A549 (cell line): ENCODE data around the gene FKBP11. TPM values are rescaled to one million over a fixed set of nuclear protein-coding genes. Genes with fewer than 3 reads are reported as not detected.

Experiments used
- ATAC-seq, 2 experiments: fragments of 200-7000 bp in 1 of 2; fragments of >200 bp in 1 of 2; cut with Nextera tagmentation in 1 of 2; cut with Tn5 transposase in 1 of 2; 3 replicates each; pipeline versions ENCODE4 v1.8.0 to v1.9.1; 2018 to 2020; ENCODE audit warnings: mild to moderate bottlenecking in 1 of 2, moderate library complexity in 1 of 2
- CTCF ChIA-PET: fragments of 300-600 bp; sonication (Branson Sonifier 250); formaldehyde crosslinking; extraction: SDS; loops from one replicate; lab custom pipeline; 2021; ENCODE audit warnings: antibody characterized with exemption, inconsistent platforms; lab: Yijun Ruan, JAX
- POLR2A ChIA-PET: fragments of 350-600 bp; formaldehyde crosslinking; extraction: SDS; loops from one replicate; lab custom pipeline; 2021; ENCODE audit warnings: antibody characterized with exemption, inconsistent platforms; lab: Yijun Ruan, JAX
- DNase-seq, 2 experiments: peaks; one replicate each; pipeline versions ENCODE4 v3.0.0 to v3.0.0-alpha.2; 2011 to 2016; ENCODE audit warnings: low read depth in 1 of 2, low spot score in 1 of 2
- FAIRE-seq: peaks from 2 replicates; lab custom pipeline; 2011; peaks lifted over from hg19 to GRCh38; lab: Jason Lieb, UNC
- H3K27ac ChIP-seq, 2 experiments: fragments of >200 bp; sonication (Bioruptor Twin); formaldehyde crosslinking; 3 replicates each; pipeline ENCODE4 v1.5.1; 2016 to 2017
- H3K4me1 ChIP-seq: fragments of >200 bp; sonication (Bioruptor Twin); formaldehyde crosslinking; 3 replicates; pipeline ENCODE4 v1.6.1; 2016
- H3K4me2 ChIP-seq: fragments of >200 bp; sonication (Bioruptor Twin); formaldehyde crosslinking; 3 replicates; pipeline ENCODE4 v1.6.1; 2016
- H3K4me3 ChIP-seq: fragments of >200 bp; sonication (Bioruptor Twin); formaldehyde crosslinking; 3 replicates; pipeline ENCODE4 v1.5.1; 2016
- H3K9me3 ChIP-seq: fragments of >200 bp; sonication (Bioruptor Twin); formaldehyde crosslinking; 3 replicates; pipeline ENCODE4 v1.6.1; 2016
- ATOH8 ChIP-seq: fragments of 250-450 bp; sonication (Bioruptor Pico); IDR thresholded peaks from 2 replicates; pipeline ENCODE4 v1.5.0; 2020; ENCODE audit warnings: low read depth, mild to moderate bottlenecking, moderate library complexity
- FOSB ChIP-seq: fragments of 250-450 bp; sonication (Bioruptor Pico); IDR thresholded peaks from 2 replicates; pipeline ENCODE4 v1.5.0; 2020; ENCODE audit warnings: mild to moderate bottlenecking, moderate library complexity
- FOSL2 ChIP-seq, 2 experiments: fragments of 450-650 bp in 1 of 2; fragments of >200 bp in 1 of 2; sonication (Bioruptor Twin) in 1 of 2; formaldehyde crosslinking; IDR thresholded peaks; 2 replicates each; pipeline versions ENCODE4 v1.5.0 to v1.6.1; 2016 to 2020; ENCODE audit warnings: mild to moderate bottlenecking in 1 of 2, moderate library complexity in 1 of 2
- FOXS1 ChIP-seq: fragments of 250-450 bp; sonication (Bioruptor Pico); IDR thresholded peaks from 2 replicates; pipeline ENCODE4 v1.5.0; 2020; ENCODE audit warnings: mild to moderate bottlenecking, moderate library complexity
- GATA3 ChIP-seq: IDR thresholded peaks from 2 replicates; pipeline ENCODE4 v1.6.1; 2012; ENCODE audit warnings: borderline replicate concordance
- HOXA7 ChIP-seq: fragments of 250-450 bp; sonication (Bioruptor Pico); IDR thresholded peaks from 2 replicates; pipeline ENCODE4 v1.5.0; 2020; ENCODE audit warnings: mild to moderate bottlenecking, moderate library complexity
- HOXB13 ChIP-seq: fragments of 250-450 bp; sonication (Bioruptor Pico); IDR thresholded peaks from 2 replicates; pipeline ENCODE4 v1.5.0; 2020; ENCODE audit warnings: low read depth, mild to moderate bottlenecking, moderate library complexity
- JUN ChIP-seq, 2 experiments: fragments of >200 bp; sonication (Bioruptor Twin); formaldehyde crosslinking; IDR thresholded peaks; 2 replicates in 1 of 2; 3 replicates in 1 of 2; pipeline ENCODE4 v1.6.1; 2016 to 2017
- MAFK ChIP-seq: fragments of 450-650 bp; IDR thresholded peaks from 2 replicates; pipeline ENCODE4 v1.6.1; 2014; ENCODE audit not compliant: partially characterized antibody
- MAX ChIP-seq: IDR thresholded peaks from 2 replicates; pipeline ENCODE4 v1.6.1; 2012
- NFE2L2 ChIP-seq: fragments of 150-350 bp; conservative IDR thresholded peaks from 2 replicates; pipeline ENCODE4 v1.6.1; 2014; ENCODE audit warnings: low read length
- PHF8 ChIP-seq: fragments of 200-600 bp; sonication (generic); IDR thresholded peaks from 2 replicates; pipeline ENCODE4 v1.6.1; 2016; ENCODE audit warnings: low read depth, mild to moderate bottlenecking, antibody characterized with exemption, moderate library complexity, borderline replicate concordance
- POLR2A ChIP-seq: IDR thresholded peaks from 2 replicates; pipeline ENCODE4 v1.6.1; 2012; ENCODE audit warnings: mild to moderate bottlenecking, low read length
- RAD21 ChIP-seq, 2 experiments: fragments of >200 bp in 1 of 2; sonication (Bioruptor Twin) in 1 of 2; formaldehyde crosslinking in 1 of 2; IDR thresholded peaks in 1 of 2; conservative IDR thresholded peaks in 1 of 2; 2 replicates in 1 of 2; 3 replicates in 1 of 2; pipeline ENCODE4 v1.6.1; 2012 to 2018; ENCODE audit warnings: inconsistent platforms in 1 of 2
- RFX5 ChIP-seq: fragments of 450-650 bp; IDR thresholded peaks from 2 replicates; pipeline ENCODE4 v1.7.1; 2014; ENCODE audit warnings: antibody characterized with exemption, mild to moderate bottlenecking, moderate library complexity
- SREBF2 ChIP-seq: fragments of 450-650 bp; IDR thresholded peaks from 2 replicates; pipeline ENCODE4 v1.6.1; 2014; ENCODE audit warnings: mild to moderate bottlenecking, moderate library complexity
- ZNF302 ChIP-seq: fragments of 250-450 bp; sonication (Bioruptor Pico); IDR thresholded peaks from 2 replicates; pipeline ENCODE4 v1.9.0; 2021; ENCODE audit warnings: inconsistent platforms, mild to moderate bottlenecking, moderate library complexity
- ZSCAN20 ChIP-seq: fragments of 250-450 bp; sonication (Bioruptor Pico); IDR thresholded peaks from 2 replicates; pipeline ENCODE4 v1.8.0; 2022; ENCODE audit warnings: mild to moderate bottlenecking, moderate library complexity
- WGBS: methylation state at CpG from one replicate; pipeline ENCODE4 v1.1.6; 2017; ENCODE audit errors: missing lambda C conversion rate; 5-methylcytosine and 5-hydroxymethylcytosine counted together
- polyA plus RNA-seq, 4 experiments: library from polyadenylated mRNA; depleted of rRNA in 3 of 4; stranded (reverse); fragments of >200 nt; fragmentation: RNase III in 1 of 4; extraction: RNeasy Plus Mini Kit Qiagen cat#74134 plus additional on column Dnase treatment in 1 of 4; gene quantifications; 2 replicates in 3 of 4; 3 replicates in 1 of 4; pipeline ENCODE4 v1.2.3, GENCODE V29; 2011 to 2017
- TF ChIP-seq, protein P1 (sequence below): fragments of 450-650 bp; IDR thresholded peaks from 2 replicates; pipeline ENCODE4 v1.6.1; 2014; ENCODE audit warnings: antibody characterized with exemption
- TF ChIP-seq, protein P2 (sequence below): fragments of 200-600 bp; sonication (generic); IDR thresholded peaks from 2 replicates; pipeline ENCODE4 v1.6.1; 2016; ENCODE audit warnings: antibody characterized with exemption, mild to moderate bottlenecking, moderate library complexity

Gene FKBP11
- polyA plus RNA-seq, 2 of the 4 experiments (the other 2 are of a cell fraction): 41.2 to 50.9 TPM

DNA sequence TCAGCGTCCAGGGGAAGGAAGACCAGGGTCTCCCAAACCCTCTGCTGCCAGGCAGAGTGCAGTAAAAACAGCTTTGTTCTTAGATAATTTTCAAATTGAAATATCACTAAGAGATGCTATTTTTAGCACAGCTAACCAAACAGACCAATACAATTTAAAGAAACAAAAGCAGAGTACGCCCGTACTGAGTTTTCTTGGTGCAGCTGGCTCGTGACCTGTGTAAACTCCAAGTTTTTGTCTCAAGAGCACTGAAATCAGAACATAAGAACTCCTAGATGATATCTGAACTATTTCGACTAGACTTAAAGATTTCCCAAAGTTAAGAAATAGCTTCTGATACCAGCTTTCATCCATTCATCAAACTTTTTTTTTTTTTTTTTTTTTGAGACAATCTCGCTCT lies 21.7 kb upstream of the FKBP11 start (continued):
- TF ChIP-seq ZNF302: no peak

DNA sequence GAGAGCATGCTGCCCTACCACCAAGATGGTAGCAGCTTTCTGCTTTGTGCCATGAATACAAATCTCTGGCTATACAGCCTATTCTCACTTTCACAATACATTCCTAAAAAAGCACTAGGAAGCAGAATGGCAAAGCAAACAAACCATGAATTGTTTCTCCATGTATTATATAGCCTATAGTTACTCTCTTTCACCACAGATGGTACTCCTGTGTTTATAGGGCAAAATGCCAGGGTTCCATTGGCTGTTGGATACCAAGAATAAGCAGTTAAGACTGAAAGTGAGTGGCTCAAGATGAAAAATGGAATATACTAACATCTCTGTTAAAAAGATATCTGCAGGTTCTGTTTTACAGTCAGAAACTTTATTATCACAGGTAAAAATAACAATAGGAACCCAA lies 20.9 kb upstream of the FKBP11 start:
- Histone ChIP-seq H3K9me3 (no peaks in the 10 kb centered on the region), H3K4me2 (no peak overlapping the region)
- TF ChIP-seq FOSL2 (IDR thresholded peaks at IDR 0.05) (no peak), FOSL2 (CRISPR knock-in tag; IDR thresholded peaks at IDR 0.05) (no peak), NFE2L2 (no peak), HOXA7 (CRISPR knock-in tag) (no peak), MAX (no peak), FOSB (CRISPR knock-in tag) (no peak), SREBF2 (no peak), FOXS1 (CRISPR knock-in tag) (no peak), ATOH8 (CRISPR knock-in tag) (no peak), ZSCAN20 (no peak), RAD21 (conservative IDR thresholded peaks at IDR 0.05 in 1 of 2, IDR thresholded peaks at IDR 0.05 in 1 of 2) (no peak), GATA3 (no peak), PHF8 (no peak), POLR2A (no peak), RFX5 (no peak), JUN (IDR thresholded peaks at IDR 0.05) (no peak)
- TF ChIP-seq, protein P1, sequence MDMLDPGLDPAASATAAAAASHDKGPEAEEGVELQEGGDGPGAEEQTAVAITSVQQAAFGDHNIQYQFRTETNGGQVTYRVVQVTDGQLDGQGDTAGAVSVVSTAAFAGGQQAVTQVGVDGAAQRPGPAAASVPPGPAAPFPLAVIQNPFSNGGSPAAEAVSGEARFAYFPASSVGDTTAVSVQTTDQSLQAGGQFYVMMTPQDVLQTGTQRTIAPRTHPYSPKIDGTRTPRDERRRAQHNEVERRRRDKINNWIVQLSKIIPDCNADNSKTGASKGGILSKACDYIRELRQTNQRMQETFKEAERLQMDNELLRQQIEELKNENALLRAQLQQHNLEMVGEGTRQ: no peak
- TF ChIP-seq, protein P2, sequence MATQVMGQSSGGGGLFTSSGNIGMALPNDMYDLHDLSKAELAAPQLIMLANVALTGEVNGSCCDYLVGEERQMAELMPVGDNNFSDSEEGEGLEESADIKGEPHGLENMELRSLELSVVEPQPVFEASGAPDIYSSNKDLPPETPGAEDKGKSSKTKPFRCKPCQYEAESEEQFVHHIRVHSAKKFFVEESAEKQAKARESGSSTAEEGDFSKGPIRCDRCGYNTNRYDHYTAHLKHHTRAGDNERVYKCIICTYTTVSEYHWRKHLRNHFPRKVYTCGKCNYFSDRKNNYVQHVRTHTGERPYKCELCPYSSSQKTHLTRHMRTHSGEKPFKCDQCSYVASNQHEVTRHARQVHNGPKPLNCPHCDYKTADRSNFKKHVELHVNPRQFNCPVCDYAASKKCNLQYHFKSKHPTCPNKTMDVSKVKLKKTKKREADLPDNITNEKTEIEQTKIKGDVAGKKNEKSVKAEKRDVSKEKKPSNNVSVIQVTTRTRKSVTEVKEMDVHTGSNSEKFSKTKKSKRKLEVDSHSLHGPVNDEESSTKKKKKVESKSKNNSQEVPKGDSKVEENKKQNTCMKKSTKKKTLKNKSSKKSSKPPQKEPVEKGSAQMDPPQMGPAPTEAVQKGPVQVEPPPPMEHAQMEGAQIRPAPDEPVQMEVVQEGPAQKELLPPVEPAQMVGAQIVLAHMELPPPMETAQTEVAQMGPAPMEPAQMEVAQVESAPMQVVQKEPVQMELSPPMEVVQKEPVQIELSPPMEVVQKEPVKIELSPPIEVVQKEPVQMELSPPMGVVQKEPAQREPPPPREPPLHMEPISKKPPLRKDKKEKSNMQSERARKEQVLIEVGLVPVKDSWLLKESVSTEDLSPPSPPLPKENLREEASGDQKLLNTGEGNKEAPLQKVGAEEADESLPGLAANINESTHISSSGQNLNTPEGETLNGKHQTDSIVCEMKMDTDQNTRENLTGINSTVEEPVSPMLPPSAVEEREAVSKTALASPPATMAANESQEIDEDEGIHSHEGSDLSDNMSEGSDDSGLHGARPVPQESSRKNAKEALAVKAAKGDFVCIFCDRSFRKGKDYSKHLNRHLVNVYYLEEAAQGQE: no peak
- TF ChIP-seq, all 56 proteins: peak for 0
- FAIRE-seq: no peak
- POLR2A ChIA-PET: interaction anchor here (1.1 to 1.4 kb wide), 2 partner anchors 12 to 21 kb away, joined by 3 to 5 read pairs; partner anchors contain the start of genes ARF3 and FKBP11
- DNase-seq: no peak
- Histone ChIP-seq H3K27ac (no peak overlapping the region), H3K4me3 (no peak overlapping the region), H3K4me1 (no peaks in the 10 kb centered on the region)
- no peak for ATAC-seq
- CTCF ChIA-PET: interaction anchor here (0.6 to 77.5 kb wide), 6 partner anchors 8 to 132 kb away, joined by 3 to 2584 read pairs (median 4); partner anchors contain the start of genes ARF3, DDN, FKBP11 and PRKAG1

- Histone ChIP-seq H3K4me1 (no peaks in the 10 kb centered on the region), H3K4me3 (no peak overlapping the region), H3K27ac (no peak overlapping the region), H3K9me3 (no peaks in the 10 kb centered on the region), H3K4me2 (no peak overlapping the region)
- DNase-seq (no peak), FAIRE-seq (no peak), ATAC-seq (no peak)
- TF ChIP-seq HOXB13 (CRISPR knock-in tag) (no peak), MAFK (no peak), GATA3 (no peak)
- 83% methylated on average over 4 of the region's 4 CpGs for WGBS
- CTCF ChIA-PET: interaction anchor here (1.5 to 77.5 kb wide), 5 partner anchors 11 to 90 kb away, joined by 4 to 2584 read pairs (median 16); partner anchors contain the start of genes ARF3, DDN, FKBP11 and PRKAG1
- POLR2A ChIA-PET: interaction anchor here (1.2 kb wide), 1 partner anchor 14 kb away, joined by 4 read pairs; the partner anchor contains the start of gene ARF3
Measured at GRCh38 chr12:48943221-48943620, 17.9 kb upstream of the FKBP11 start.
